Progenitor cell of endocrine pancreas (in vitro differentiated cells): Measurements from ENCODE around the gene TLE5. TPM values are rescaled to one million over a fixed set of nuclear protein-coding genes. Genes with fewer than 3 reads are reported as not detected.

Experiments
- DNase-seq: peaks from one replicate; pipeline ENCODE4 v3.0.0; 2021; ENCODE audit warnings: low spot score; ENCODE audit not compliant: unreplicated experiment
- H3K27ac Mint-ChIP-seq: 2 replicates; pipeline ENCODE4 v1.8.0; 2021; ENCODE audit warnings: mild to moderate bottlenecking, moderate library complexity, mixed read lengths
- H3K27me3 Mint-ChIP-seq: 2 replicates; pipeline ENCODE4 v1.8.0; 2021; ENCODE audit warnings: mixed read lengths
- H3K36me3 Mint-ChIP-seq: 2 replicates; pipeline ENCODE4 v1.8.0; 2022; ENCODE audit warnings: mixed read lengths; ENCODE audit not compliant: insufficient read depth
- H3K4me1 Mint-ChIP-seq: 2 replicates; pipeline ENCODE4 v1.8.0; 2021; ENCODE audit warnings: low read depth, mixed read lengths
- H3K4me3 Mint-ChIP-seq: 2 replicates; pipeline ENCODE4 v1.8.0; 2021; ENCODE audit warnings: low read depth, mild to moderate bottlenecking, moderate library complexity, mixed read lengths
- H3K9me3 Mint-ChIP-seq: 2 replicates; pipeline ENCODE4 v1.8.0; 2021; ENCODE audit warnings: low read depth, mixed read lengths
- CTCF ChIP-seq: fragments of 200-600 bp; sonication (generic); IDR thresholded peaks from one replicate; pipeline ENCODE4 v1.5.0; 2021; ENCODE audit warnings: antibody characterized with exemption, mild to moderate bottlenecking; ENCODE audit not compliant: unreplicated experiment
- total RNA-seq: library from RNA; stranded (reverse); gene quantifications from 2 replicates; pipeline ENCODE4 v1.2.1, GENCODE V29; 2021

Gene TLE5
- total RNA-seq, 1 donor from 2014 or later: 507 TPM

- no peaks in the 10 kb centered on the region for H3K9me3 Mint-ChIP-seq
- H3K27me3 Mint-ChIP-seq: no peaks in the 10 kb centered on the region
- no peaks in the 10 kb centered on the region for H3K36me3 Mint-ChIP-seq
- peak overlapping the region; percentile 84 for H3K27ac Mint-ChIP-seq
- H3K4me3 Mint-ChIP-seq: peak overlapping the region; percentile 73
- peaks cover 29% of the 10 kb centered on the region for H3K4me1 Mint-ChIP-seq
- no peak for TF ChIP-seq CTCF
- peak; percentile 65 for DNase-seq
Measured at GRCh38 chr19:3028305-3029064, 33.8 kb downstream of the TLE5 start.

- Mint-ChIP-seq H3K27ac (peak overlapping the region; percentile 56), H3K4me1 (peaks cover 31% of the 10 kb centered on the region), H3K4me3 (peak overlapping the region; percentile 73), H3K9me3 (no peaks in the 10 kb centered on the region), H3K27me3 (no peaks in the 10 kb centered on the region), H3K36me3 (peaks cover 4% of the 10 kb centered on the region)
- no peak for TF ChIP-seq CTCF
- no peak for DNase-seq
Measured at GRCh38 chr19:3027981-3028304, 34.4 kb downstream of the TLE5 start.

GRCh38 chr19:3027292-3027691 lies 35.0 kb downstream of the TLE5 start:
- H3K36me3 Mint-ChIP-seq: peaks cover 6% of the 10 kb centered on the region
- no peaks in the 10 kb centered on the region for H3K27me3 Mint-ChIP-seq
- DNase-seq: no peak
- H3K9me3 Mint-ChIP-seq: no peaks in the 10 kb centered on the region
- peak overlapping the region; percentile 56 for H3K27ac Mint-ChIP-seq
- no peak for TF ChIP-seq CTCF
- H3K4me1 Mint-ChIP-seq: peaks cover 30% of the 10 kb centered on the region
- peak overlapping the region; percentile 73 for H3K4me3 Mint-ChIP-seq

GRCh38 chr19:3026768-3027167 lies 35.5 kb downstream of the TLE5 start:
- Mint-ChIP-seq H3K36me3 (peaks cover 6% of the 10 kb centered on the region), H3K4me3 (no peak overlapping the region), H3K4me1 (peaks cover 30% of the 10 kb centered on the region), H3K27ac (no peak overlapping the region), H3K27me3 (no peaks in the 10 kb centered on the region), H3K9me3 (no peaks in the 10 kb centered on the region)
- no peak for DNase-seq
- no peak for TF ChIP-seq CTCF

GRCh38 chr19:3025549-3025886 lies 36.8 kb downstream of the TLE5 start:
- peak overlapping the region; percentile 64 for H3K4me3 Mint-ChIP-seq
- H3K4me1 Mint-ChIP-seq: peaks cover 22% of the 10 kb centered on the region
- H3K27ac Mint-ChIP-seq: peak overlapping the region; percentile 93
- no peaks in the 10 kb centered on the region for H3K27me3 Mint-ChIP-seq
- no peak for TF ChIP-seq CTCF
- DNase-seq: no peak
- no peaks in the 10 kb centered on the region for H3K9me3 Mint-ChIP-seq
- H3K36me3 Mint-ChIP-seq: peaks cover 6% of the 10 kb centered on the region
